HG03025 (cell line): ENCODE measurements around the gene RASGEF1C.

Experiments used
- ATAC-seq: cut with Tn5 transposase; IDR thresholded peaks from one replicate; pipeline ENCODE4 v1.9.1; 2021; ENCODE audit warnings: mild to moderate bottlenecking, moderate library complexity; ENCODE audit not compliant: unreplicated experiment, low FRiP score

The RASGEF1C gene

GRCh38 chr5:180069589-180070247 lies 139.3 kb downstream of the RASGEF1C start:
- ATAC-seq = no peak

- no peak for ATAC-seq
These were observed 140.4 kb downstream of the RASGEF1C start for GRCh38 chr5:180068519-180069090.

GRCh38 chr5:180067986-180068385 lies 141.0 kb downstream of the RASGEF1C start:
- ATAC-seq = no peak

GRCh38 chr5:180060192-180060591 lies 148.8 kb downstream of the RASGEF1C start:
- ATAC-seq = no peak

- ATAC-seq = no peak
These were observed 149.7 kb downstream of the RASGEF1C start for GRCh38 chr5:180059326-180059725.

- ATAC-seq = no peak
These were observed 152.9 kb downstream of the RASGEF1C start for GRCh38 chr5:180056153-180056552.

- ATAC-seq = no peak
These were observed 154.8 kb downstream of the RASGEF1C start for GRCh38 chr5:180054226-180054625.

- no peak for ATAC-seq
These were observed 155.9 kb downstream of the RASGEF1C start for GRCh38 chr5:180053061-180053602.

- no peak for ATAC-seq
These were observed 156.7 kb downstream of the RASGEF1C start for GRCh38 chr5:180052211-180052818.
